Cardiac muscle cell (in vitro differentiated cells and primary cell): ENCODE data around the gene BMX. TPM values are rescaled to one million over a fixed set of nuclear protein-coding genes. Genes with fewer than 3 reads are reported as not detected.

Source experiments
- DNase-seq, 2 donors: peaks; one replicate each; pipeline versions ENCODE4 v3.0.0 to v3.0.0-alpha.2; 2010 to 2017; ENCODE audit warnings: low read depth in 1 of 2, low spot score in 1 of 2
- H3K27ac ChIP-seq: fragments of 200-600 bp; sonication (generic); 2 replicates; pipeline ENCODE4 v1.5.1; 2016
- H3K27me3 ChIP-seq: fragments of 200-600 bp; sonication (generic); 2 replicates; pipeline ENCODE4 v1.6.0; 2016; ENCODE audit warnings: control low read depth
- H3K36me3 ChIP-seq: fragments of 200-600 bp; sonication (generic); 2 replicates; pipeline ENCODE4 v1.5.1; 2016; ENCODE audit warnings: control low read depth
- H3K4me1 ChIP-seq: fragments of 200-600 bp; sonication (generic); 2 replicates; pipeline ENCODE4 v1.8.1; 2017; ENCODE audit warnings: low read depth, mild to moderate bottlenecking, mixed run types
- H3K4me3 ChIP-seq: fragments of 200-600 bp; sonication (generic); 2 replicates; pipeline ENCODE4 v1.5.1; 2016; ENCODE audit warnings: mild to moderate bottlenecking
- H3K9me3 ChIP-seq: fragments of 200-600 bp; sonication (generic); 2 replicates; pipeline ENCODE4 v1.5.1; 2017; ENCODE audit warnings: low read depth, mild to moderate bottlenecking, control low read depth
- CTCF ChIP-seq: IDR thresholded peaks from 2 replicates; pipeline ENCODE4 v1.5.1; 2012; ENCODE audit warnings: low read depth, mild to moderate bottlenecking, low read length
- polyA plus RNA-seq: library from polyadenylated mRNA; unstranded; fragments of >200 nt; fragmentation: Nextera tagmentation; extraction: Ambion mirVana; gene quantifications from 2 replicates; pipeline ENCODE4 v1.2.1, GENCODE V29; 2016
- total RNA-seq: library from RNA; depleted of rRNA; stranded (reverse); fragments of >200 nt; gene quantifications from 2 replicates; pipeline ENCODE4 v1.2.3, GENCODE V29; 2016

Gene BMX
- total and polyA plus RNA-seq, 2 experiments from 2014 or later, result 0.13 TPM; not detected in 1

- Histone ChIP-seq H3K4me1 (peaks cover 17% of the 10 kb centered on the region), H3K27ac (no peak overlapping the region), H3K9me3 (no peaks in the 10 kb centered on the region), H3K36me3 (no peaks in the 10 kb centered on the region), H3K27me3 (no peaks in the 10 kb centered on the region), H3K4me3 (no peak overlapping the region)
- peak in 1 of 2 donors; percentile 21 for DNase-seq
- TF ChIP-seq CTCF, result no peak
Observed at GRCh38 chrX:15594371-15594770, 93.8 kb downstream of the BMX start.

GRCh38 chrX:15598026-15598425 is 97.4 kb downstream of the BMX start:
- Histone ChIP-seq H3K9me3 (no peaks in the 10 kb centered on the region), H3K4me3 (no peak overlapping the region), H3K27me3 (no peaks in the 10 kb centered on the region), H3K36me3 (no peaks in the 10 kb centered on the region), H3K27ac (peak overlapping the region; percentile 94), H3K4me1 (peaks cover 17% of the 10 kb centered on the region)
- TF ChIP-seq CTCF, result no peak
- DNase-seq, result peak in 1 of 2 donors; percentile 70

- DNase-seq, result no peak
- no peak overlapping the region for H3K27ac ChIP-seq
- H3K36me3 ChIP-seq, result no peaks in the 10 kb centered on the region
- no peaks in the 10 kb centered on the region for H3K27me3 ChIP-seq
- H3K4me3 ChIP-seq, result no peak overlapping the region
- no peak for TF ChIP-seq CTCF
- peaks cover 17% of the 10 kb centered on the region for H3K4me1 ChIP-seq
- no peaks in the 10 kb centered on the region for H3K9me3 ChIP-seq
Observed at GRCh38 chrX:15599461-15599860, 98.9 kb downstream of the BMX start.

- TF ChIP-seq CTCF, result no peak
- H3K27me3 ChIP-seq, result no peaks in the 10 kb centered on the region
- H3K4me1 ChIP-seq, result peaks cover 17% of the 10 kb centered on the region
- H3K27ac ChIP-seq, result no peak overlapping the region
- no peak for DNase-seq
- no peaks in the 10 kb centered on the region for H3K36me3 ChIP-seq
- no peaks in the 10 kb centered on the region for H3K9me3 ChIP-seq
- no peak overlapping the region for H3K4me3 ChIP-seq
Observed at GRCh38 chrX:15600049-15600448, 99.4 kb downstream of the BMX start.

- no peak for DNase-seq
- Histone ChIP-seq H3K36me3 (no peaks in the 10 kb centered on the region), H3K9me3 (no peaks in the 10 kb centered on the region), H3K27ac (no peak within 1 kb of the TSS), H3K4me3 (no peak within 1 kb of the TSS), H3K4me1 (peaks cover 17% of the 10 kb centered on the region), H3K27me3 (no peaks in the 10 kb centered on the region)
- TF ChIP-seq CTCF, result no peak
Observed at GRCh38 chrX:15600745-15601144, 100.1 kb downstream of the BMX start, which contains the start of gene ACE2. Gene ACE2, minus strand, starts transcription at chrX:15600960. Its CDS starts 49 bp downstream, at chrX:15600911.

- Histone ChIP-seq H3K4me1 (peaks cover 24% of the 10 kb centered on the region), H3K27me3 (no peaks in the 10 kb centered on the region), H3K9me3 (no peaks in the 10 kb centered on the region), H3K27ac (no peak overlapping the region), H3K36me3 (no peaks in the 10 kb centered on the region), H3K4me3 (no peak overlapping the region)
- DNase-seq, result no peak
- no peak for TF ChIP-seq CTCF
Observed at GRCh38 chrX:15601932-15602331, 101.3 kb downstream of the BMX start.
